DOHH2 (cell line): ENCODE results near the gene CYP4V2.

Source experiments
- EZH2phosphoT487 ChIP-seq: fragments of 200-600 bp; sonication (generic); IDR thresholded peaks from 2 replicates; pipeline ENCODE4 v1.6.1; 2017; ENCODE audit warnings: borderline replicate concordance, mild to moderate bottlenecking, antibody characterized with exemption, low read length, moderate library complexity, mixed read lengths
- TF ChIP-seq, protein P1 (sequence below): fragments of 200-600 bp; sonication (generic); IDR thresholded peaks from one replicate; pipeline ENCODE4 v1.5.1; 2014; ENCODE audit warnings: antibody characterized with exemption, mild to moderate bottlenecking, low read depth, low read length; ENCODE audit not compliant: poor library complexity, severe bottlenecking

DNA sequence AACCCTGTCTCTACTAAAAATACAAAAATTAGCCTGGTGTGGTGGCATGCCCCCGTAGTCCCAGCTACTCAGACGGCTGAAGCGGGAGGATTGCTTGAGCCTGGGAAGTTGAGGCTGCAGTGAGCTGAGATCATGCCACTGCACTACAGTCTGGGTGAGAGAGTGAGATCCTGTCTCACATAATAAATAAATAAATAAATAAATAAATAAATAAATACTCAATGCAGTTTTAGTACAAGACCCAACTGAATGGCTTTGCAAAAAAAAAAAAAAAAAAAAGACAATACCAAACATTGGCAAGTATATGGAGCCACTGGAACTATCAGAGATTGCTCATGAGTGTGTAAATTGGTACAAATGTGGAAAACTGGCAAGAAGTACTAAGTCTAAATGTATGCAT, 3.3 kb upstream of the CYP4V2 start:
- TF ChIP-seq, protein P1, sequence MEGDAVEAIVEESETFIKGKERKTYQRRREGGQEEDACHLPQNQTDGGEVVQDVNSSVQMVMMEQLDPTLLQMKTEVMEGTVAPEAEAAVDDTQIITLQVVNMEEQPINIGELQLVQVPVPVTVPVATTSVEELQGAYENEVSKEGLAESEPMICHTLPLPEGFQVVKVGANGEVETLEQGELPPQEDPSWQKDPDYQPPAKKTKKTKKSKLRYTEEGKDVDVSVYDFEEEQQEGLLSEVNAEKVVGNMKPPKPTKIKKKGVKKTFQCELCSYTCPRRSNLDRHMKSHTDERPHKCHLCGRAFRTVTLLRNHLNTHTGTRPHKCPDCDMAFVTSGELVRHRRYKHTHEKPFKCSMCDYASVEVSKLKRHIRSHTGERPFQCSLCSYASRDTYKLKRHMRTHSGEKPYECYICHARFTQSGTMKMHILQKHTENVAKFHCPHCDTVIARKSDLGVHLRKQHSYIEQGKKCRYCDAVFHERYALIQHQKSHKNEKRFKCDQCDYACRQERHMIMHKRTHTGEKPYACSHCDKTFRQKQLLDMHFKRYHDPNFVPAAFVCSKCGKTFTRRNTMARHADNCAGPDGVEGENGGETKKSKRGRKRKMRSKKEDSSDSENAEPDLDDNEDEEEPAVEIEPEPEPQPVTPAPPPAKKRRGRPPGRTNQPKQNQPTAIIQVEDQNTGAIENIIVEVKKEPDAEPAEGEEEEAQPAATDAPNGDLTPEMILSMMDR, result no peak
- no peak for TF ChIP-seq EZH2phosphoT487
